ENCODE results near the gene RARS2.

GRCh38 chr6:87588756-87589407 lies 905 bp downstream of the RARS2 start:
- TF ChIP-seq POLR2AphosphoS5 (IDR thresholded peaks at IDR 0.05; ENCODE audit: low read depth, low read length) (no peak), POLR2A (IDR thresholded peaks at IDR 0.05; ENCODE audit: low read depth, low read length) (no peak), SPI1 (IDR thresholded peaks at IDR 0.05; ENCODE audit: low read depth, low read length) (no peak)

Data from GM12891 (cell line).